GM20431 (cell line): ENCODE measurements around the gene BSN.
"Not testable (repeated sequence)": the region's sequence is repeated elsewhere in the genome, so short reads cannot be mapped to it uniquely, and the experiment has no call there.

ENCODE experiments used
- in situ Hi-C: fragments of 300-500 bp; cut with MseI, MboI; formaldehyde crosslinking; loops from one replicate; pipeline ENCODE4 v1.15.0; 2020; ENCODE audit warnings: low sequenced_read_pairs; ENCODE audit not compliant: unreplicated experiment

Gene BSN

GRCh38 chr3:49585261-49585755 is 31.0 kb downstream of the BSN start:
- in situ Hi-C loops: not testable (repeated sequence)

GRCh38 chr3:49591615-49592014 is 37.3 kb downstream of the BSN start:
- in situ Hi-C loops: no loop called here

GRCh38 chr3:49593041-49593440 is 38.8 kb downstream of the BSN start:
- in situ Hi-C loops: no loop called here

GRCh38 chr3:49600781-49601180 is 46.5 kb downstream of the BSN start:
- in situ Hi-C loops: no loop called here

GRCh38 chr3:49601358-49602048 is 47.2 kb downstream of the BSN start:
- in situ Hi-C loops: no loop called here

GRCh38 chr3:49602049-49602554 is 47.8 kb downstream of the BSN start:
- in situ Hi-C loops: no loop called here

GRCh38 chr3:49602877-49603411 is 48.7 kb downstream of the BSN start:
- in situ Hi-C loops: no loop called here

- in situ Hi-C loops: no loop called here
Measured at GRCh38 chr3:49606427-49606826, 52.1 kb downstream of the BSN start.

GRCh38 chr3:49607105-49607591 is 52.9 kb downstream of the BSN start:
- in situ Hi-C loops: no loop called here

GRCh38 chr3:49607796-49608195 is 53.5 kb downstream of the BSN start:
- in situ Hi-C loops: no loop called here

GRCh38 chr3:49609314-49609713 is 55.0 kb downstream of the BSN start:
- in situ Hi-C loops: no loop called here

GRCh38 chr3:49609815-49610214 is 55.5 kb downstream of the BSN start:
- in situ Hi-C loops: no loop called here

- in situ Hi-C loops: no loop called here
Measured at GRCh38 chr3:49610666-49611280, 56.5 kb downstream of the BSN start.

- in situ Hi-C loops: no loop called here
Measured at GRCh38 chr3:49611291-49611690, 57.0 kb downstream of the BSN start.

GRCh38 chr3:49611719-49612118 is 57.4 kb downstream of the BSN start:
- in situ Hi-C loops: no loop called here

GRCh38 chr3:49614936-49615335 is 60.7 kb downstream of the BSN start:
- in situ Hi-C loops: no loop called here

GRCh38 chr3:49616061-49616460 is 61.8 kb downstream of the BSN start:
- in situ Hi-C loops: no loop called here

- in situ Hi-C loops: no loop called here
Measured at GRCh38 chr3:49616491-49616941, 62.2 kb downstream of the BSN start.

GRCh38 chr3:49617390-49618013 is 63.2 kb downstream of the BSN start:
- in situ Hi-C loops: no loop called here

- in situ Hi-C loops: no loop called here
Measured at GRCh38 chr3:49618412-49618811, 64.1 kb downstream of the BSN start.

GRCh38 chr3:49619649-49620048 is 65.4 kb downstream of the BSN start:
- in situ Hi-C loops: no loop called here
